ENCODE results near the gene SH2D3C. TPM values are rescaled to one million over a fixed set of nuclear protein-coding genes. Genes with fewer than 3 reads are reported as not detected.

Gene SH2D3C
- total RNA-seq, 1 donor from 2014 or later, result 0.17 TPM

DNA sequence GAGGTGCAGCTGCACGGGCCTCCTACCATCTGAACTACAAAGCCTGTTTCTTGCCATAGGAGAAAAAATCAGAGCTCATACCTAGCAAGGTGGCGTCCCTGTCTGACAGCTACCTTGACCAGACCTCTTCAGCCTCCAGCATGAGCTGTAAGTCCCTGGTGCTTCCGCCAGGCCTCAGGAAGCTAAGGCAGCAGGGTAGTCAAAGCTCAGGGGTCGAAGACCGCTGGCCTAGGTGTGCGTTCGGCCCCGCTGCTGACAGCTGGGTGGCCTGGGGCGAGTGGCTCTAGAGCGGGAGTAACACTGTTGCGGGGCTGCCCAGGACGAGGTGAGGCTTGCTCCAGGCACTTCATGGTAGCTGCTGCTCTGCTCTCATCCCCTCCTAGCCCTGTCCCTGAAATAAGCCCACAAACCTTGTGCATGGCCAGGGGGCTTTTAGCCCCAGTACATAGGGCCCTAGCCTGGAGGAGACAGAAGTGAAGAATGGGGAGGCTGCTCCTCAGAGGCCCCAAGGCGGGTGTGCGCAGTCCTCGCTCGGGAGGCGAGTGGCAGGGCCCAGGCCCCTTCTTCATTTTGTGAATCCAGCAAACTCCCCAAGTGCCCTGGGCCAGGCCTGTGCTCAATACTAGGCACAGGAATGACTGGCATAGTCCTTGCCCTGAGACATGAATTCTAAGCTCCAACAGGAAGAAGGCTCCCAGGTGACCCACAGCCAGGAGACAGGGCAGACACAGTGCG lies 48.8 kb downstream of the SH2D3C start:
- Histone ChIP-seq H3K27me3 (ENCODE audit: control insufficient read depth, insufficient read depth, low read length) (no peaks in the 10 kb centered on the region), H3K4me3 (ENCODE audit: low read depth, low read length) (no peak overlapping the region), H3K36me3 (ENCODE audit: control insufficient read depth, insufficient read depth, low read length) (no peaks in the 10 kb centered on the region)
- no peak for DNase-seq (ENCODE audit: low read depth)
- TF ChIP-seq, protein P1, sequence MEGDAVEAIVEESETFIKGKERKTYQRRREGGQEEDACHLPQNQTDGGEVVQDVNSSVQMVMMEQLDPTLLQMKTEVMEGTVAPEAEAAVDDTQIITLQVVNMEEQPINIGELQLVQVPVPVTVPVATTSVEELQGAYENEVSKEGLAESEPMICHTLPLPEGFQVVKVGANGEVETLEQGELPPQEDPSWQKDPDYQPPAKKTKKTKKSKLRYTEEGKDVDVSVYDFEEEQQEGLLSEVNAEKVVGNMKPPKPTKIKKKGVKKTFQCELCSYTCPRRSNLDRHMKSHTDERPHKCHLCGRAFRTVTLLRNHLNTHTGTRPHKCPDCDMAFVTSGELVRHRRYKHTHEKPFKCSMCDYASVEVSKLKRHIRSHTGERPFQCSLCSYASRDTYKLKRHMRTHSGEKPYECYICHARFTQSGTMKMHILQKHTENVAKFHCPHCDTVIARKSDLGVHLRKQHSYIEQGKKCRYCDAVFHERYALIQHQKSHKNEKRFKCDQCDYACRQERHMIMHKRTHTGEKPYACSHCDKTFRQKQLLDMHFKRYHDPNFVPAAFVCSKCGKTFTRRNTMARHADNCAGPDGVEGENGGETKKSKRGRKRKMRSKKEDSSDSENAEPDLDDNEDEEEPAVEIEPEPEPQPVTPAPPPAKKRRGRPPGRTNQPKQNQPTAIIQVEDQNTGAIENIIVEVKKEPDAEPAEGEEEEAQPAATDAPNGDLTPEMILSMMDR (IDR thresholded peaks at IDR 0.05; ENCODE audit: insufficient read depth, low read length, poor library complexity, severe bottlenecking), result no peak

DNA sequence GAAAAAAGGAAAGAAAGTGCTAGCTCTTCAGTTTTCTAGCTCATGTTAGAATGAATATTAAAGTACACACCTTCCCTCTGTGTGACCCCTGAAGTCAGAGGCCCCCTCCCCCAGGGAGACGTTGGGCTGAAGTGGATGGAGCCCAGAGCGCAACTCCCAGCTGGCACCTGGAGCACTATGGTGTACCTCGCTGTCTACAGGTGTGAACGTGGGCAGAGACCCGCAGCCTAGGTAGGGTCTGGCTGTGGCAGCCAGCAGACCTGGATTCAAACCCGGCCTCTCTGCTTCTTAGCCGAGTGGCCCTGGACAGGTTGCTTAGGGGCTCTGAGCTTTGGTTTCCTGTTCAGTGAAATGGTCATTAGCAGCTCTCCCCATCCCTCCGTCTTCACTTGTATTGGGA lies 49.7 kb downstream of the SH2D3C start:
- H3K27me3 ChIP-seq (ENCODE audit: control insufficient read depth, insufficient read depth, low read length), result peaks cover 2% of the 10 kb centered on the region
- H3K4me3 ChIP-seq (ENCODE audit: low read depth, low read length), result no peak overlapping the region
- DNase-seq (ENCODE audit: low read depth), result no peak
- TF ChIP-seq, protein P1 (IDR thresholded peaks at IDR 0.05; ENCODE audit: insufficient read depth, low read length, poor library complexity, severe bottlenecking), result no peak
- H3K36me3 ChIP-seq (ENCODE audit: control insufficient read depth, insufficient read depth, low read length), result no peaks in the 10 kb centered on the region

DNA sequence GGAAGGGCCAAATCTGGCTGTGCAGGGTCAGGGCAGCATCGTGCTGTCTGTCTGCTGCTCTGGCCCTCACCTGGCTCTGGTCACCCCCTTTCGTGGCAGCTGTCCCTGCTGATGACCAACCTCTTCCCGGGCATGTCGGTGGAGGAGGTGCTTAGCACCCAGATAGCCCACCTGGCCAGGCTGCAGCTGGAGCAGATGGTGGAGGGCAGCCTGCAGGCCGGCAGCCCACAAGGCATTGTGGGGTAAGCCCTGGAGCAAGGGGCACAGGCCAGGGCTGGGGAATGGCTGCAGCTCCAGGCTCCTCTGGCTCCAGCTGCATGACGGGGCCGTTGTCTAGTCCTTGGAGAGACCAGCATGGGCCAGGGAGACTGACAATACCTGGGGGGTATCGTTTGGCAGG lies 51.6 kb downstream of the SH2D3C start:
- Histone ChIP-seq H3K27me3 (ENCODE audit: control insufficient read depth, insufficient read depth, low read length) (peaks cover 2% of the 10 kb centered on the region), H3K4me3 (ENCODE audit: low read depth, low read length) (no peak overlapping the region), H3K36me3 (ENCODE audit: control insufficient read depth, insufficient read depth, low read length) (no peaks in the 10 kb centered on the region)
- DNase-seq (ENCODE audit: low read depth), result no peak
- TF ChIP-seq, protein P1 (IDR thresholded peaks at IDR 0.05; ENCODE audit: insufficient read depth, low read length, poor library complexity, severe bottlenecking), result no peak

DNA sequence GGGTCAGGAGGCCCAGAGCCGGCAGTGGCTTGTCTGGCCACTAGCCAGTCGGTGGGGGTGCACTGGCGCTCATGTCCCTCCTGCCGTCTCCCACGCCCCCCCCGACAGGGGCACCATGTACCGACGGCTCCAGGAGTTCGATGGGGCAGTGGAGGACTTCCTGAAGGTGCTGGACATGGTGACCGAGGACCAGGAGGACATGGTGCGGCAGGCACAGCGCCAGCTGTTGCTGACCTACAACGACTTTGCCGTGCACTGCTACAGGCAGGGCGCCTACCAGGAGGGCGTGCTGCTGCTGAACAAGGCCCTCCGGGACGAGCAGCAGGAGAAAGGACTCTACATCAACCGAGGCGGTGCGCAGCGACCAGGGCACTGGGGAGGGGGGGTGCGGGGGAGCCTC lies 54.5 kb downstream of the SH2D3C start:
- TF ChIP-seq, protein P1 (IDR thresholded peaks at IDR 0.05; ENCODE audit: insufficient read depth, low read length, poor library complexity, severe bottlenecking), result no peak
- no peaks in the 10 kb centered on the region for H3K36me3 ChIP-seq (ENCODE audit: control insufficient read depth, insufficient read depth, low read length)
- peaks cover 2% of the 10 kb centered on the region for H3K27me3 ChIP-seq (ENCODE audit: control insufficient read depth, insufficient read depth, low read length)
- DNase-seq (ENCODE audit: low read depth), result no peak
- no peak overlapping the region for H3K4me3 ChIP-seq (ENCODE audit: low read depth, low read length)

DNA sequence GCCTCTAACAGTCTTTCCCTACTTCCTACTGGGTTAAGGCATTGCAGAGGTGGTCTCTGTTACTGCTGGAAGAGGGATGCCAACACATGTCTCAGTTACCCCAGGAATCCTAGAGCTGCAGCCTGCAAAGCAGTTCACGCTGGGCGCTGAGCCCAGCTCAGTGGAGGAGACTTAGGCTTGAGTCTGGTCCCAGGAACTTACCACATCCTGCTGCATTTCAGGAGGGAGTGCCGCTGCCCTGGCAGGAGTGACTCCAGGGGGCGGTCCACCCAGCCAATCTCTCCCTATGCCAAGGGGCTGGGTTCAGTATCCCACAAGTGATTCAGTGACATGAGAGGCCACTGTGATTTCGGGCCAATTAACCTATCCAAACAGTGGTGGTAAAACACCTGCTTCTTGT lies 55.0 kb downstream of the SH2D3C start:
- H3K36me3 ChIP-seq (ENCODE audit: control insufficient read depth, insufficient read depth, low read length), result no peaks in the 10 kb centered on the region
- TF ChIP-seq, protein P1 (IDR thresholded peaks at IDR 0.05; ENCODE audit: insufficient read depth, low read length, poor library complexity, severe bottlenecking), result no peak
- DNase-seq (ENCODE audit: low read depth), result no peak
- H3K4me3 ChIP-seq (ENCODE audit: low read depth, low read length), result no peak overlapping the region
- H3K27me3 ChIP-seq (ENCODE audit: control insufficient read depth, insufficient read depth, low read length), result peaks cover 2% of the 10 kb centered on the region

DNA sequence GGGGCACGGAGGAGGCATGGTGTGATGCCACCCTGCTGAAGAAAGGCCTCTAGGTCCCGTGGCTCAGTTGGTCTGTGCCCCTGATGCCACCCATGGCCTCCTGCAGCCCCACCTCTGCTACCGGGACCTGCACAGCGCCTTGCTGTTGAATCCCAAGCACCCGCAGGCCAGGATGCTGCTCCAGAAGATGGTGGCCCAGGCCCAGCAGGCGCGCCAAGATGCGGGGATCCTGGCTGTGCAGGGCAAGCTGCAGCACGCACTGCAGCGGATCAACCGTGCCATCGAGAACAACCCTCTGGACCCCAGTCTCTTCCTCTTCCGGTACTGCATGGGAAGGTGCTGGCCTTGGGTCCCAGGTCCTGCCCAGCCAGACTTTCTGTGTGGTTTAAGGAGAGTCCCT lies 55.5 kb downstream of the SH2D3C start:
- TF ChIP-seq, protein P1 (IDR thresholded peaks at IDR 0.05; ENCODE audit: insufficient read depth, low read length, poor library complexity, severe bottlenecking), result no peak
- H3K36me3 ChIP-seq (ENCODE audit: control insufficient read depth, insufficient read depth, low read length), result no peaks in the 10 kb centered on the region
- H3K27me3 ChIP-seq (ENCODE audit: control insufficient read depth, insufficient read depth, low read length), result peaks cover 2% of the 10 kb centered on the region
- no peak for DNase-seq (ENCODE audit: low read depth)
- no peak overlapping the region for H3K4me3 ChIP-seq (ENCODE audit: low read depth, low read length)
